Activated CD4-positive, alpha-beta T cell treated with anti-CD3 and anti-CD28 coated beads, Interleukin-2, amount 10 ng/mL, durations not matched to agents 24 days and 14 days (primary cell): ENCODE data around the gene MAP6. TPM values are rescaled to one million over a fixed set of nuclear protein-coding genes. Genes with fewer than 3 reads are reported as not detected.

Experiments used
- DNase-seq: peaks from one replicate; pipeline ENCODE4 v3.0.0; 2022
- H3K27ac Mint-ChIP-seq: one replicate; pipeline ENCODE4 v1.8.0; 2022; ENCODE audit warnings: mild to moderate bottlenecking, mixed read lengths
- H3K27me3 Mint-ChIP-seq: one replicate; pipeline ENCODE4 v1.8.0; 2022; ENCODE audit warnings: mixed read lengths
- H3K36me3 Mint-ChIP-seq: one replicate; pipeline ENCODE4 v1.8.0; 2022; ENCODE audit warnings: low read depth, mild to moderate bottlenecking, mixed read lengths
- H3K4me1 Mint-ChIP-seq: one replicate; pipeline ENCODE4 v1.8.0; 2021; ENCODE audit warnings: mixed read lengths
- H3K4me3 Mint-ChIP-seq: one replicate; pipeline ENCODE4 v1.8.0; 2022; ENCODE audit warnings: mild to moderate bottlenecking, moderate library complexity, mixed read lengths
- H3K9me3 Mint-ChIP-seq: one replicate; pipeline ENCODE4 v1.8.0; 2021; ENCODE audit warnings: mixed read lengths
- intact Hi-C: fragments of 100-400 bp; cut with micrococcal nuclease; formaldehyde crosslinking; loops from one replicate; pipeline ENCODE4 v1.15.1; 2023
- total RNA-seq: library from RNA; stranded (reverse); gene quantifications from 2 replicates; pipeline ENCODE4 v1.2.3, GENCODE V29; 2022

Gene MAP6
- total RNA-seq, 1 donor from 2014 or later, result 0.09 TPM

GRCh38 chr11:75598900-75599299, 69.9 kb downstream of the MAP6 start:
- intact Hi-C loops, result no loop called here
- H3K27me3 Mint-ChIP-seq, result peaks cover 23% of the 10 kb centered on the region
- no peak for DNase-seq
- no peaks in the 10 kb centered on the region for H3K4me1 Mint-ChIP-seq
- no peaks in the 10 kb centered on the region for H3K36me3 Mint-ChIP-seq
- H3K27ac Mint-ChIP-seq, result no peak overlapping the region
- no peaks in the 10 kb centered on the region for H3K9me3 Mint-ChIP-seq
- H3K4me3 Mint-ChIP-seq, result no peak overlapping the region

DNA sequence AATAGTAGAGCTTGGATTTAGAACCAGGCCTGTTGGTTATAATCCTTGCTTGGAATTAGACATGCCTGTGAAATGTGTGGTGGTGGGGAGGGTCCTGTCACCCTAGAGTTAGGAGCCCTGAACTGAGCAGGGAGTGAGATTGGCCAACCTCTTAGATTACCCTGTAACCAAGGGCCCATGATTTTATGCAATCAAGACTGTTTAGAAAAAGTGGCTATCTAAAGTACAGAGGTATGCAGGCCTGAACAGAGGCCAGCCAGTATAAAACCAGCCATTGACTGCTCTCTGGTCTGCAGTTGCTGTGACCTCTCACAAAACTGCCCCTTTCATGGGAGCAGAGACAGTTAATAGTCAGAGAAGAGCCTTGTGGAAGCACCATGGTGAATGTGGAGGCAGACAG, 70.6 kb downstream of the MAP6 start:
- Mint-ChIP-seq H3K36me3 (no peaks in the 10 kb centered on the region), H3K27me3 (peaks cover 22% of the 10 kb centered on the region), H3K9me3 (no peaks in the 10 kb centered on the region), H3K4me1 (no peaks in the 10 kb centered on the region), H3K4me3 (no peak overlapping the region), H3K27ac (no peak overlapping the region)
- intact Hi-C loops, result no loop called here
- DNase-seq, result no peak

DNA sequence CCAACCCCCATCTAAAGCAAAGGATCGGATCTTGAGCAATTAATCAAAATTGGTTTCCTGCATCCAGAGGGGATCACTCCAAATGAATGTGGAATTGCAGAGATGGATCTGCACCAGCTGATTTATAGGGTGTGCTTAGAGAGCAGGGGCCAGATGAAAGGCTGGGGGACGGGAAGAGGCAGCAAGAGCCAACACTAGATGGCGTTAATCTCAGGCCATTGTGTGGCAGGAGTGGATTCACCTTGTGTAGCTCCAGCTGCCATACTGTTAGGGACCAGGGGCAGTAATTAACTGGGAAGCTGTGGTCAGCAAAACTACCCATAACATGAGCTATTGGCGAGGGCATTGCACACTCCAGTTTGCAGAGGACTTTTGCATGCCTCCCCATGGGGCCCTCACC, 71.2 kb downstream of the MAP6 start:
- Mint-ChIP-seq H3K9me3 (no peaks in the 10 kb centered on the region), H3K27me3 (peaks cover 26% of the 10 kb centered on the region), H3K27ac (no peak overlapping the region), H3K4me3 (no peak overlapping the region), H3K4me1 (peaks cover 2% of the 10 kb centered on the region), H3K36me3 (no peaks in the 10 kb centered on the region)
- intact Hi-C loops, result no loop called here
- DNase-seq, result peak; percentile 58

GRCh38 chr11:75596914-75597313, 71.9 kb downstream of the MAP6 start:
- no peak overlapping the region for H3K27ac Mint-ChIP-seq
- H3K27me3 Mint-ChIP-seq, result peaks cover 33% of the 10 kb centered on the region
- H3K36me3 Mint-ChIP-seq, result no peaks in the 10 kb centered on the region
- H3K9me3 Mint-ChIP-seq, result no peaks in the 10 kb centered on the region
- H3K4me3 Mint-ChIP-seq, result no peak overlapping the region
- intact Hi-C loops, result no loop called here
- DNase-seq, result no peak
- peaks cover 4% of the 10 kb centered on the region for H3K4me1 Mint-ChIP-seq

DNA sequence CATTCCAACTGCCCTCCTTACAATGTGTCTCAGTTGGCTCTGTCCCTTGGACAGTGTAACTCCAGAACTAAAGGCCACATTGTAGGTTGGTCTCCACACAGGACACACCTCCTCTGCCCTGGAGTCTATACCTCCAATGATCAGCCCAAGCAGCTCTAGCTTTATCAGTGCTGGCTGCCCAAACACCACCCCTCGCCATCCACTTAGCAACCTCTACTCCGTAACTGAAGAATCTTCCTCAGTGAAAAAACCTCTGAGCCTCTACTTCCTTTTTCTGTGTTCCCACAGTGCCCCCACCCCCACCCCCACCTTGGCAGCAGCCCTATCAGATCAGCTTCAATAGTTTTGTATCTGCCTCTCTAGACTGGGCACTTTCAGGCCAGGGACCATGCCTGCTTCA, 73.4 kb downstream of the MAP6 start:
- DNase-seq, result no peak
- Mint-ChIP-seq H3K27ac (no peak overlapping the region), H3K27me3 (peaks cover 34% of the 10 kb centered on the region), H3K9me3 (no peaks in the 10 kb centered on the region), H3K36me3 (no peaks in the 10 kb centered on the region), H3K4me3 (no peak overlapping the region), H3K4me1 (peaks cover 4% of the 10 kb centered on the region)
- intact Hi-C loops, result no loop called here

DNA sequence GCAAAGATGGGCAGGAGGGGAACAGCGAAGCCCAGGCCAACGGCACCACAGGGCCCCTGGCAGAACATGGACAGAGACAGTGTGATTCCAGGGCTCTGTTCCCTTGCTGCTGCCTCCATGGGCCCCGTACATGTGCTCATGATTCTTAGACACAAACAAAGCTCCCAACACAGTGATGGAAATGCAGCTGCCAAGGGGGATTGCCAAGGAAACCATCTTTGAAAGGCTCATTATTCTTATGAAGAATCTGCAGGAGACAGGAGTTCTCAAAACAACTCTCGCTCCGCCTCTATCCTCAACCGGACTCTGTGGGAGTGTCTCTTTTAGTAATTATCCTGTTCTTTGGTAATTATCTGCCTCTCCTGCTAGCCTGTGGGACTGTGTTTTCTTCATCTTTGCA, 74.6 kb downstream of the MAP6 start:
- Mint-ChIP-seq H3K27me3 (peaks cover 34% of the 10 kb centered on the region), H3K9me3 (no peaks in the 10 kb centered on the region), H3K36me3 (no peaks in the 10 kb centered on the region), H3K4me1 (peaks cover 4% of the 10 kb centered on the region), H3K4me3 (no peak overlapping the region), H3K27ac (no peak overlapping the region)
- DNase-seq, result no peak
- intact Hi-C loops, result no loop called here

- DNase-seq, result no peak
- H3K27ac Mint-ChIP-seq, result no peak overlapping the region
- H3K9me3 Mint-ChIP-seq, result no peaks in the 10 kb centered on the region
- H3K4me1 Mint-ChIP-seq, result peaks cover 4% of the 10 kb centered on the region
- peaks cover 31% of the 10 kb centered on the region for H3K27me3 Mint-ChIP-seq
- no peak overlapping the region for H3K4me3 Mint-ChIP-seq
- no peaks in the 10 kb centered on the region for H3K36me3 Mint-ChIP-seq
- intact Hi-C loops, result no loop called here
These were observed 75.4 kb downstream of the MAP6 start for GRCh38 chr11:75593286-75593915.

DNA sequence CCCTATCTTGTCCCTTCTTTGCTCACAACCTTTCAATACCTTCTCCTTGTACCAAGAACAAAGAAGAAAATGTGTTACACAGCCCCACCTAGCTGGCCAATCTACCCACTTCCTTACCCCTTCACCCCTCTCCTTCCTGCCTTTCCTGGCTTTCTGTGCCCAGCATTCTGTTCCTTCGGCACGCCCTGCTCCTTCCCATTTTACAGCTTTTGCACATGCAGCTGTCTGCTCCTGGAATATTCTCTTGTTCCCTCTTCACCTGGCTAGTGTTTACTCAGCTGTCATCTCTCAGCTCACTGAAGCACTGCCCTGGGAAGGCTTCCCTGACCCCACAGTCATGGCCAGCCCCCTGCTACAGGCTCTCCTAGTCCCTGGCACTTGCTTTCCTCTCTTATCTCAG, 76.1 kb downstream of the MAP6 start:
- Mint-ChIP-seq H3K27ac (no peak overlapping the region), H3K4me3 (no peak overlapping the region), H3K4me1 (peaks cover 4% of the 10 kb centered on the region), H3K9me3 (no peaks in the 10 kb centered on the region), H3K27me3 (peaks cover 31% of the 10 kb centered on the region), H3K36me3 (no peaks in the 10 kb centered on the region)
- peak; percentile 51 for DNase-seq
- intact Hi-C loops, result no loop called here

DNA sequence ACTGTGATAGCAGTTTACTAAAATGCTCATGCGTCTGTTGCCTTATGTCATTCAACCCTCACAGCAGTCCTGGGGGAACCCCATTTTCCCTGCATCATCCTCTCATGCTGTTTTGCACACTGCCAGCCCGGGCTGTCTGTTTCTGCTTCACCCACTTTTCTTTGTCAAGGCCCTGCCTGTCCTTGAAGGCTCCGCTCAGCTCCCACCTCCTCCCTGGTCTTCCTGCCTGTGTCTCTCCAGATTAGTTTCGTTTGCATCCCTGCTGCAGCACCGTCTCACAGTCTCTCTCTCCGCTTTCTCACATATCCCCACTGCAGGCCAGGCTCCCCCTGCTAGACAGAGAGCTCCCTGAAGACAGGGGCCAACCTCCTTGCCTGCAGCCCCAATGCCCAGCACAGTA, 76.9 kb downstream of the MAP6 start:
- H3K27ac Mint-ChIP-seq, result no peak overlapping the region
- H3K27me3 Mint-ChIP-seq, result peaks cover 31% of the 10 kb centered on the region
- intact Hi-C loops, result no loop called here
- H3K4me3 Mint-ChIP-seq, result no peak overlapping the region
- peaks cover 4% of the 10 kb centered on the region for H3K4me1 Mint-ChIP-seq
- H3K36me3 Mint-ChIP-seq, result no peaks in the 10 kb centered on the region
- H3K9me3 Mint-ChIP-seq, result no peaks in the 10 kb centered on the region
- DNase-seq, result no peak

DNA sequence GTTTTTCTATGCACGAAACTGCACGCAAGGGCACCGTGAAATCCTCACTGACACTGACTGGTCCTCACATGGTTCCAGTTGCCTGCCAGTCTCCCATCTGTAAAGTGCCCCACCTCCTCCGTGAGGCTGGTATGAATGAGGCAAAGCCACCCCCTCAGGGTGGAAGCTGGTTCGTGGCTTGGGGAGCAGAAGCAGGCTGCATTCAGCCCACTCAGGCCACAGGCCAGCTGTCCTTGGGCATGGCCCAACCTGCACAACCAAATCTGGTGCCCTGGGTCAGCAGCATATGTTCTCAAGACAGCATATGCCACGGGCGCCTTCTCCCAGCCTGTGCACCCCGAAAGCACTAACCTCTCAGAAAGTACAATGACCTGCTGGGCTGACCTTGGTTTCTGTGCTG, 77.5 kb downstream of the MAP6 start:
- H3K27ac Mint-ChIP-seq, result no peak overlapping the region
- H3K36me3 Mint-ChIP-seq, result no peaks in the 10 kb centered on the region
- intact Hi-C loops, result no loop called here
- no peak overlapping the region for H3K4me3 Mint-ChIP-seq
- no peaks in the 10 kb centered on the region for H3K9me3 Mint-ChIP-seq
- H3K4me1 Mint-ChIP-seq, result peaks cover 4% of the 10 kb centered on the region
- DNase-seq, result no peak
- H3K27me3 Mint-ChIP-seq, result peaks cover 26% of the 10 kb centered on the region

DNA sequence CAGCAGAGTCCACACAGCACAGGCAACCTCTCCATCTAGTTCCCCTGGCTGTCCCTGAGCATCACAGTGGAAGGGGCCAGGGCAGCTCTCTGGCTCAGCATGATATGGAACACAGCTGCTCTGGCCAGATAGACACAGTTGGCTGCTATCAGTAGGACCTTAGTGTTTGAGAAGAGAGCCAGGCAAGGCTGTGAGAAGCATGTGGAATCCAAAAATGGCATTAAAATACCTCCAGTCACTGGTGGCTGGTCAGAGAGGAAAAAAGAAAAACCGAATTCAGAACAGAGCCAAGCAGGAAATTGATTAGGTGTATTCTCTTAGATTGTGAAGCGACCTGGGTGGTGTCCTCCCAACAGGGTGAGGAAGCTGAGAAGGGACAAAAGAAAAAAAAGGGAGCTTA, 78.9 kb downstream of the MAP6 start:
- Mint-ChIP-seq H3K4me1 (peaks cover 4% of the 10 kb centered on the region), H3K27me3 (peaks cover 20% of the 10 kb centered on the region), H3K36me3 (no peaks in the 10 kb centered on the region), H3K9me3 (no peaks in the 10 kb centered on the region), H3K4me3 (no peak overlapping the region), H3K27ac (no peak overlapping the region)
- DNase-seq, result no peak
- intact Hi-C loops, result no loop called here

GRCh38 chr11:75589051-75589450, 79.8 kb downstream of the MAP6 start:
- Mint-ChIP-seq H3K27me3 (peaks cover 27% of the 10 kb centered on the region), H3K4me1 (peaks cover 4% of the 10 kb centered on the region), H3K27ac (no peak overlapping the region), H3K36me3 (no peaks in the 10 kb centered on the region), H3K4me3 (no peak overlapping the region), H3K9me3 (no peaks in the 10 kb centered on the region)
- intact Hi-C loops, result no loop called here
- no peak for DNase-seq

DNA sequence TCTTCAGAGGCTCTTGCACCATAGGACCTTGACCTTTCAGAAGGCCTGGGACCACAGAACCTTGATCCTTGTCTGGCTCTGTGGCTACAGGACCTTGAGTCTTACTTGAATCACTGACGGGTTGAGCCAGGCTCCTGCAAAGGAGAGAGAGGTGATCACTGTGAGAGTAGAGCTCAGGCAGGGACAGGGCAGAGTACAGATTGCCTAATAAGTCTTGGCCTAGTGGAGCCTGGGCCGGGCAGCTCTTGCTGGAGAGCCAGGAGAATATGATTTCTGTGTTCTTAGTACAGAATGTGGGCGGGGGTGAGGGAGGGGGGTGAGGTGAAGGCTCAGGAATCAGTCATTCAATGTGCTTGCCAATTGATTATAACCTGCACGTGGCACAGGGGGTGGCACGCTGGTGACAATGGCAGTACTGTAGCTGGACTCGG, 80.8 kb downstream of the MAP6 start:
- intact Hi-C loops, result no loop called here
- Mint-ChIP-seq H3K36me3 (no peaks in the 10 kb centered on the region), H3K4me1 (peaks cover 4% of the 10 kb centered on the region)

DNA sequence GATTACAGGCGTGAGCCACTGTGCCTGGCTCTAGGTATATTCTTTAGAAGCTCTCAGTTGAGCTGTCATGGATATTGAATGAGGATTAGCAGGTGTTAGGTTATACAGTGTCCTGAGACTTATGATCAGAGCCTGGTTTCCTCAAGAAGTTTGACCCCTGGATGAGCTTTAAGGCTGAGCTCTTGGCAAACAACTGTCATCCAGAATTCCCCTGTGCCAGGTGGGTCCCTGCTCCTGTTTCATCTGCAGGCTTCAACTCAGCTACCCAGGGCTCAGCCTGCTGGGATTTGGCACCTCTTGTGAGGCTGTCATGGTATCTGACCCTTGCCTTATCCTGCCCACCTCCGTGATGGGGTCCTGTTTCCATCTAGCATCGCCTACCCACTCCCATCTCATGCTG, 82.4 kb downstream of the MAP6 start:
- Mint-ChIP-seq H3K4me1 (peaks cover 10% of the 10 kb centered on the region), H3K27me3 (peaks cover 31% of the 10 kb centered on the region), H3K36me3 (peaks cover 2% of the 10 kb centered on the region), H3K27ac (no peak overlapping the region), H3K9me3 (no peaks in the 10 kb centered on the region), H3K4me3 (no peak overlapping the region)
- no peak for DNase-seq
- intact Hi-C loops, result no loop called here

More for the DNA sequence above, 80.8 kb downstream of the MAP6 start:
- DNase-seq, result no peak
- H3K27ac Mint-ChIP-seq, result no peak overlapping the region
- H3K27me3 Mint-ChIP-seq, result peaks cover 30% of the 10 kb centered on the region
- no peaks in the 10 kb centered on the region for H3K9me3 Mint-ChIP-seq
- H3K4me3 Mint-ChIP-seq, result no peak overlapping the region

DNA sequence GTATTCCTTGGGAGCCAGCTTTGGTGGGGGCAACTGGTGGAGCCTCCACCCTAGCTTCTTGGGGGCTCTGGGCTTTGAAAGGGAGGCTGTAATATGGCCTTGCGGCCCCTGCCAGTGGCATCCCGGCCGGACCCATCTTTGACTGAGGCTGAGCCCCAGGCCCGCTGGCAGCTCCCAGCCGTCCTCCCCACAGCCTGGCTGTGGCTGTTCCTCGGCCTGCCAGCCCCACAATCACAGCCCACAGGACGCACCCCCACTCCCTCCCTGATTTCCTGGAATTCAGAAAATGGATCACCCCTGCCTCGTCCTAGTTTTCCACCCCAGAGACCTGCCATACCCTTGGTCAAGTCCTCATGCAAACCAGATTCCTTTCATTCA, 83.6 kb downstream of the MAP6 start:
- Mint-ChIP-seq H3K4me3 (no peak overlapping the region), H3K27ac (no peak overlapping the region), H3K9me3 (no peaks in the 10 kb centered on the region), H3K27me3 (peaks cover 34% of the 10 kb centered on the region), H3K36me3 (peaks cover 2% of the 10 kb centered on the region), H3K4me1 (peaks cover 10% of the 10 kb centered on the region)
- intact Hi-C loops, result no loop called here
- DNase-seq, result no peak
